Kidney (tissue), 14 donors: ENCODE data around the gene TEX28. TPM values are rescaled to one million over a fixed set of nuclear protein-coding genes. Genes with fewer than 3 reads are reported as not detected.

Experiments
- DNase-seq, 5 donors: peaks; one replicate each; pipeline ENCODE4 v3.0.0-alpha.2; 2013 to 2020
- FAIRE-seq: peaks from 2 replicates; lab custom pipeline; 2012; peaks lifted over from hg19 to GRCh38; lab: Jason Lieb, UNC
- H3K27ac ChIP-seq, 2 donors: one replicate each; pipeline ENCODE4 v1.7.0; 2013; ENCODE audit warnings: low read depth in 2 of 2, low read length in 2 of 2, inconsistent platforms in 1 of 2
- H3K27me3 ChIP-seq: one replicate; pipeline ENCODE4 v1.7.1; 2013; ENCODE audit warnings: low read length, inconsistent platforms; ENCODE audit not compliant: control insufficient read depth, insufficient read depth
- H3K36me3 ChIP-seq, 3 donors: one replicate each; pipeline versions ENCODE4 v1.7.0 to v1.7.1; 2013; ENCODE audit warnings: low read length in 3 of 3, control low read depth in 1 of 3, inconsistent platforms in 1 of 3; ENCODE audit not compliant: insufficient read depth in 3 of 3, control insufficient read depth in 2 of 3
- H3K4me1 ChIP-seq, 3 donors: one replicate each; pipeline versions ENCODE4 v1.7.0 to v1.7.1; 2013; ENCODE audit warnings: low read length in 3 of 3, inconsistent platforms in 1 of 3, low read depth in 1 of 3; ENCODE audit not compliant: control insufficient read depth in 2 of 3, insufficient read depth in 2 of 3
- H3K4me3 ChIP-seq, 3 donors: one replicate each; pipeline versions ENCODE4 v1.7.0 to v1.8.1; 2013; ENCODE audit warnings: low read length in 3 of 3, control low read depth in 1 of 3, inconsistent platforms in 1 of 3
- H3K9ac ChIP-seq, 3 donors: one replicate each; pipeline versions ENCODE4 v1.7.0 to v1.7.1; 2013; ENCODE audit warnings: low read length in 3 of 3, control low read depth in 1 of 3, inconsistent platforms in 1 of 3
- H3K9me3 ChIP-seq, 3 donors: one replicate each; pipeline versions ENCODE4 v1.7.0 to v1.7.1; 2013; ENCODE audit warnings: low read length in 3 of 3, control low read depth in 1 of 3, inconsistent platforms in 1 of 3; ENCODE audit not compliant: control insufficient read depth in 2 of 3, insufficient read depth in 1 of 3
- CTCF ChIP-seq: IDR thresholded peaks from 3 replicates; pipeline ENCODE4 v1.5.1; 2012; ENCODE audit warnings: mild to moderate bottlenecking, moderate library complexity, borderline replicate concordance; ENCODE audit not compliant: insufficient read depth; ENCODE audit errors: extremely low read depth
- intact Hi-C: fragments of 100-400 bp; cut with DNase I; formaldehyde crosslinking; loops from one replicate; pipeline ENCODE4 v1.11.1; 2022
- polyA plus RNA-seq: library from polyadenylated mRNA; stranded (reverse); fragments of 350-450 nt; fragmentation: Illumina TruSeq; extraction: RNeasy Lipid Tissue Mini Kit (QIAGEN cat#74804); gene quantifications from one replicate; pipeline ENCODE4 v1.2.3, GENCODE V29; 2014; ENCODE audit warnings: low read depth, low replicate concordance; ENCODE audit not compliant: insufficient read depth
- total RNA-seq: library from RNA; stranded (reverse); fragmentation: NEBNext Ultra II Directional; extraction: Animal tissue kit (Norgen Biotek cat#: 25700); gene quantifications from one replicate; pipeline ENCODE4 v1.2.1, GENCODE V29; 2021
- donor health status: control.
- donor health status: control.
- donor health status: control.
- donor health status: control.
- donor health status: control.
- donor health status: DM: yes; HTN: yes; CAD: no.
- donor health status: Normal renal cell carcinoma (clear cell type).

The TEX28 gene
- total and polyA plus RNA-seq, 2 donors from 2014 or later = not detected

- Histone ChIP-seq H3K36me3 (no peaks in the 10 kb centered on the region), H3K4me3 (no peak overlapping the region), H3K27ac (no peak overlapping the region), H3K4me1 (peaks cover 0 to 1% (median 0%) of the 10 kb centered on the region in 3 donors), H3K9me3 (no peaks in the 10 kb centered on the region), H3K27me3 (no peaks in the 10 kb centered on the region), H3K9ac (no peak overlapping the region)
- intact Hi-C loops = no loop called here
- TF ChIP-seq CTCF = no peak
- FAIRE-seq (no peak), DNase-seq (no peak)
Measured at GRCh38 chrX:154321152-154321551, 26.2 kb upstream of the TEX28 start.

- Histone ChIP-seq H3K9me3 (no peaks in the 10 kb centered on the region), H3K9ac (no peak overlapping the region), H3K27me3 (no peaks in the 10 kb centered on the region), H3K27ac (no peak overlapping the region), H3K4me3 (no peak overlapping the region), H3K36me3 (no peaks in the 10 kb centered on the region), H3K4me1 (no peaks in the 10 kb centered on the region)
- FAIRE-seq (no peak), DNase-seq (no peak)
- TF ChIP-seq CTCF = no peak
- intact Hi-C loops = no loop called here
Measured at GRCh38 chrX:154320406-154320805, 25.5 kb upstream of the TEX28 start.

GRCh38 chrX:154317391-154317995 lies 22.6 kb upstream of the TEX28 start:
- intact Hi-C loops = no loop called here
- no peak for FAIRE-seq
- no peaks in the 10 kb centered on the region for H3K27me3 ChIP-seq
- DNase-seq = peak in 1 of 5 donors; percentile 39
- no peak overlapping the region for H3K27ac ChIP-seq
- H3K36me3 ChIP-seq = no peaks in the 10 kb centered on the region
- H3K9me3 ChIP-seq = no peaks in the 10 kb centered on the region
- TF ChIP-seq CTCF = peak; percentile 48
- no peak overlapping the region for H3K4me3 ChIP-seq
- H3K9ac ChIP-seq = no peak overlapping the region
- H3K4me1 ChIP-seq = no peaks in the 10 kb centered on the region

GRCh38 chrX:154315416-154315815 lies 20.5 kb upstream of the TEX28 start:
- H3K27ac ChIP-seq = no peak overlapping the region
- no peak overlapping the region for H3K9ac ChIP-seq
- no peak for TF ChIP-seq CTCF
- no peaks in the 10 kb centered on the region for H3K4me1 ChIP-seq
- DNase-seq (no peak), FAIRE-seq (no peak)
- no peak overlapping the region for H3K4me3 ChIP-seq
- intact Hi-C loops = no loop called here
- no peaks in the 10 kb centered on the region for H3K27me3 ChIP-seq
- no peaks in the 10 kb centered on the region for H3K36me3 ChIP-seq
- H3K9me3 ChIP-seq = no peaks in the 10 kb centered on the region
